GM19043 (cell line): ENCODE data around the gene CACNA1H.

ENCODE experiments used
- ATAC-seq: cut with Tn5 transposase; IDR thresholded peaks from one replicate; pipeline ENCODE4 v1.9.1; 2021; ENCODE audit warnings: low read depth; ENCODE audit not compliant: unreplicated experiment

CACNA1H gene

DNA sequence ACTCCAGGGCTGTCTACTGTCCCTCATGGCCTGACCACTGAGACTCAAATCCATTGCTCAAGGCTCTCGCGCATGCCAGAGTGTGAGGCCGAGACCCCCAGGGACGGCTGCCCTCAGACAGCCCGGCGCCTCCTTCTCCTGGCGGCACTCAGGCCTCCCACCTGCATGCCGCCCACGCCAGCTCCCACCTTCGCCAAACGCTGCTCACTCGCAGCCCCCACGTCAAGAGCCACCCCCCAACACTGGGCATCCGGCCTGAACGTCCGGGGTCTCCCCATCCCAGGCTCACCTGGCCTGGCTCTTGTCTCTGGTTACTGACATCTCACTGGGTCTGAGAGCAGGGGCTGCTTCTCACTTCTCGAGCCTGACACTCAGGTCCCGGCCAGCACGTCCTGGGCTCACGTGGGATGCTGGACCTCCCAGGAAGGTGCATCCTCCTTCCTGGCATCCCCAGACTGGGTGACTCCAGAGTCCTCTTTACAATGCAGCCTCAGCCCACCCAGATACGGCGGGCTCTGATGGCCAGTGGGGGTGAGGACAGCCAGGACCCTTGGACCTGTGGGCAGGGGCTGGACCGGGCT is 12.2 kb upstream of the CACNA1H start:
- no peak for ATAC-seq

DNA sequence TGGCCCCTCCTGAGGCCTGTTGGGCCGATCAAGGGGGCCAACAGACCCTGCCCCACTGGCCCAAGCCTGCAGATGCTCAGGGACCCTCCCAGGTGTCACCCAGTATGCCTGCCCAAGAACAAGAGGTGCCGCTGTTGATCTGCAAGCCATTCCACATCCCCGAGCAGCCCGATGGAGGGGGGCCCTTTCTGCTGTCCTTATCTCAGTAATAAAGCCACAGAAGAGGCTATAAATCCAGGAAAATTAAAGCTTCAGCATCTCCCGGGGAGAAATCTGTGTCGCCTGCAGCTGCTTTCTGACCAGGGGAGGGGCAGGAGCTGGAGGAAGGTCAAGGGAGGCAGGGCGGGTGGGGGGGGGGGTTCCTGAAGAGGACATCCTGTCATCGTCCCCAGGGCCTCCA is 11.7 kb upstream of the CACNA1H start:
- ATAC-seq, result no peak

DNA sequence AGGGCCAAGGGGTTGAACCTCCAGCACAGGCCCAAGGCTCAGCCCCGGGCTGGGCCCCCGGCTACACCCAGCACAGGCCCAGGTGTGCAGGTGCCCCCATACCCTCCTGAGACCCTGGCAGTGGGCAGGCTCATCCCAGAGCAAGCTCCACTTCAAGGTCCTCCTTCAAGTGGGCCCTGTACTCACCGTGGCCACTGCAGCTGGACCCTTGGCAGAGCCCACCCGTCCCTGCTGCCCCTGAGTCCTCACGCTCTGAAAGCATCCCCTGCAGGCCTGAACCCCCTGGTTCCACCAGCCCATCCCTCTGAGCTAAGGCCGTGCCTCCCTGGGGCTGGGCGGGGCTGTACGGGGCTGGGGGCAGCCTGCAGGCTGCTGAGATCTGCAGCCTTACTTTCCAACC is 11.2 kb upstream of the CACNA1H start:
- no peak for ATAC-seq

DNA sequence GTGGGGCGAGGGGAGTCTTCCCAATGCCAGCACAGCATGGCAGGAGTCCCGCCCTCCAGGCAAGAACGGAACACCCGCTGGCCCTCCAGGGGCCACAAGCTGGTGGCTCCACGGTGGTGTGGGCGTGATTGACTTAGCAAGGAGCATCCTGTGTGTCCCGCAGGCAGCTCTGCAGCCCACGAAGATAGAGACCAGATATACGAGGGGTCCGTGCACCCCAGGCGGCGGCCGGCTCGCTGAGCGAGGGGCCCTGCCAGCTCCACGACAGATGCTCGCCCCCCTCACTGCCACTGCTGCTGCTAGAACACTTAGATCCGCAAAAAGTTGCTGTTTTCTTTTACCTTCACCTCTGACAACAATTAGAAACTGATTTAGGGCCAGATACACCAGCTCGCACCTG is 10.0 kb upstream of the CACNA1H start:
- no peak for ATAC-seq

DNA sequence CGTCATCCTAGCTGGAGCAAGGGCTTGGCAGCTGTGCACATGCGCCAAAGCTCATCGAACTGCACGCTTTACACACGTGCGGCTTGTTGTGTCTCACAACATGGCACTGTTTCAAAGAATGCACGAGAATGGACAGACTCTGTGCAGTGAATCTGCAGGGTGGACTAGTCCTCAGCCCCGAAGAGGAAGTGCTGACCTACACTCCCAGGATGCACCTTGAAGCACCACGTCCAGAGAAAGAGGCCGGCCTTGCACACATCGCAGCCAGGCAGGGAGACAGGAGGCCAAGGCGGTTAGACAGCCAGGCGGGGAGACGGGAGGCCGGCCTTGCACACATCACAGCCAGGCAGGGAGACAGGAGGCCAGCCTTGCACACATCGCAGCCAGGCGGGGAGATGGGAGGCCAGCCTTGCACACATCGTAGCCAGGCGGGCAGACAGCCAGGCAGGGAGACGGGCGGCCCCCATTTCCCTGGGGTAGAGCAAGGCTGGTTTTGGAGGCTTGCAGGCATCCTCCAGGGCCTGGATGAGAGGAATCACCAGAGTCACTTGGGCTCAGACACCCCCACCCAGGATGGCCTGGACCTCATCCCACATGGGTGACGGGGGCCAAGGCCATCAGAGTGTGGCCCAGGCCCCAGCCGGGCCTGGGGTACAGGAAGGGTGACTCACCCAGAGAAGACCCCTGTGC is 9.0 kb upstream of the CACNA1H start:
- ATAC-seq, result no peak

DNA sequence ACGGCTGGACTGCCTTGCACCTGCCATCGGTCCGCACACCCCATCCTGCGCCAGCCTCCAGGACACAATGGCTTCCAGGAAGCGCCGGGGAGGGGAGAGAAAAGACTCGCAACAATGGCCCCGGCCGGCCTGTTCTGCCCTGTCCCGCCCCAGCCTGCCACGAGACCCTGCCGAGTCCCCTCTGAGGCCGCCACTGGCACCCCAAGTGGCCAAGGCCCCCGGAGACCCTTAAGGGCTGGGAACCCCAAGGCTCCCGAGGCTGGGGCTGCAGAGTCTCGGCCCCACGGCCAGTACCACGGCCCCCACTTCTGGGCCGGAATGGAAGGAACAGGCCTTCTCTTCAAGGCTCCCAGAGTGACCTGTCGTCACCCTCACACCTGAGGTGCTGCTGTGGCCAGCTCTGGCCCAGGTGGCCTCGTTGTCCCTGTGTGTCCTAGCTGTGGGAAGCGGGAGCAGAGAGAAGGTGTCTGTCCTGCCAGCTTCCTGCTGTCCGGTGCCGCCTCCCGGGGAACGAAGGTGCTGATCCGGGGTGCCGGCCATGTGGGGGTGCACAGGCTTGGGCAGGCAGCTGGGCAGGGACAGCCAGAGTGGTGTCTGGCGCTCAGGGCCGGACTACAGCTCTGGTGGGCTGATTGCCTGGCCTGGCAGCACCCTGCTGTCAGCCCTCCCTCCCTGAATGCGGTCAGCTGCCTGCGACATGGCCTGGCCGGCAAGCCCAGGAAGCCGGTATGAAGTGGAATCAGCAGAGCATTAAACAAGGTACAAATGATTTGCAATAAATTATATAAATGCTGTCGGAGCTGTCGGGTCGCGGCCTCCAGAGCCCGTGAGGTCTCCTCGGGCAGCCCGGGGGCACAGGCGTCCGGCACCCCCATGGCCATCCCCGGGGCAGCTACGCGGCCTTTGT is 8.2 kb upstream of the CACNA1H start:
- no peak for ATAC-seq

DNA sequence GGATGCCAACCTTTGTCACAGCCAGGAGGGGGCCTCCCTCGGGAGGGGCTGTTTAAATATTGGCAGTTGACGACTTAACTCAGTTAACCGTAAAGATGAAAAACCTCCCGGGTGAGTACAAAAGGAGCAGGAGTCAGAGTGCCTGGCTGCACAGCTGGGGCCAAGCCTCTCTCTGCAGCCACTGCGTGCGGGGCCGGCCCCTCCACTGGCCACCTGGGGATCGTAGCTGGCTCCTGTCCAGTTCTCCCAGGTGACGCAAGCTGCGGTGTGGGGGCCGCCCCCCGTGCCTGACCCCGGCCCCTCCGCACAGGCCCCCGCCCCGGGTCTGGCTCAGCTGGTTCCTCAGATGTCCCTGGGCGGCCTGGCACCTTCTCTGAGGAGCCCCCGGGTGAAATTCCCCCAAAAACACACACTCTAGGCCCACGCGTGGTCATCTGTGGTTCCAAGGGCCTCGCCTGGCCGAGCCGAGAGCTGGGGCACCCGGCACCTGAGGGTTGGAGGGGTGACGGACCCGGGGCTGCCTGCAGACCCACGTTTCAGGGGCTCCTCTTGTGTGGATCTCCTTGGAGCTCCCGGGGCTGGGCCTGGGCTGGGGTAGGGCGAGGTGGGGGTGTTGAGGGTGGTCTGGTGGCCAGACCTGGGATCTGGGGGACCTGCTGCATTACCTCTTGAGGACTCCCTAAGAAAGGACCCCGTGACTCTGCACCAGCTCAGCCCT is 7.4 kb upstream of the CACNA1H start:
- ATAC-seq, result no peak

DNA sequence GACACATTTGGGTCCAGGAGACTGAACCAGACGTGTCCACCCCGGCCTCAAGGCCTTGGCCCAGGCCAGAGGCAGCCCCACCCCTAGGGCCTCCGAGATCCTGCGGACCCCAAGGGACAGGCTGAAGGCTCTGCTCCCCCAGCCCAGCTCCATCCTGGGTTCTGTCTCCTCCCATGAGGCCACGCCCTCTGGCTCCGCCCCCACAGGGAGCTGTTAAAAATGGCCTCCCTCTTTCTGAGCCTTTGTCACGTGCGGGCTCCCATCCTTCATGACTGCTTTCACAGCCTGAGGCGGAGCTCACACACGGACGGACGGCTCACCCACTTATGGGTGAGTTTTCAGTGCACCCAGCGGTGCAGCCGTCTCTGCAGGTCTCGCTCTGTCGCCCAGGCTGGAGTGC is 6.5 kb upstream of the CACNA1H start:
- no peak for ATAC-seq

DNA sequence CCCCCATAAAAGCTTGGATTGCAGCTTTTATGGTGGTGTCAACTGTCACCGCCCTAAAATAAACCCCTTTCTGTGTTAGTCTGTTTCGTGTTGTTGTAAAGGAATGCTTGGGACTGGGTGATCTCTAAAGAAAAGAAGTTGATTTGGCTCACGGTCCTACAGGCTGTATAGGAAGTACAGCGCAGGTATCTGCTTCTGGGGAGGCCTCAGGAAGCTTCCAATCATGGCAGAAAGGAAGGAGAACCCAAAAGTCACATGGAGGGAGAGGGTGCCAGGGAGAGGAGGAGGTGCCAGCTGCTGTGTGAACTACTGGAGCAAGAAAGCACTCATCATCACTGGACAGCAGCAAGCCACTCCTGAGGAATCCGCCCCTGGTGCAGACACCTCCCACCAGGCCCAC is 5.9 kb upstream of the CACNA1H start:
- ATAC-seq, result no peak

DNA sequence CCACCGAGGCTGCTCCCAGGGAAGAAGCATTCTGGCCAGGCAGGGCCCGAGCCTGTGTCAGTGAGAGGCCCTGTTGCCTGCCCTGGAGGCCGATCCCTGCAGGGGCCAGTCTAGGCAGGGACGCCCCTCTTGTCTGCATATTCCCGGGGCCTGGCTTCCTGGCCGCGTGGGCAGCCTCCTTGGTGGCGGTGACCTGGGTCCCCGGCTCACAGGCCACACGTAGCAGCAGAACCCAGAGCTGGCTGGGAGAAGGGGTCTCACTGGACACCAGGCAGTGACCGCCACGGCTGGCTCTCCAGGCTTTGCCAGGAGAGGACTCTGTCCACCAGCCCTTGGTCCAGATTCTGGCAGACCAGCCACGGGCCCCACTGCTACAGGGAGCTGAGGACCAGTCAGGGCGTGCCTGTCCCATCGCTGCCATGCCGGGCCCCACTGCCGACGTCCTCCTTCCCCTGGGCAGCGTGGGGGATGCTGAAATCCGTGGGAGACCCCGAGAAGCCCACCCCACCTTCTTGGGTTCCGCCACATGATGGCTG is 3.7 kb upstream of the CACNA1H start:
- ATAC-seq, result no peak

DNA sequence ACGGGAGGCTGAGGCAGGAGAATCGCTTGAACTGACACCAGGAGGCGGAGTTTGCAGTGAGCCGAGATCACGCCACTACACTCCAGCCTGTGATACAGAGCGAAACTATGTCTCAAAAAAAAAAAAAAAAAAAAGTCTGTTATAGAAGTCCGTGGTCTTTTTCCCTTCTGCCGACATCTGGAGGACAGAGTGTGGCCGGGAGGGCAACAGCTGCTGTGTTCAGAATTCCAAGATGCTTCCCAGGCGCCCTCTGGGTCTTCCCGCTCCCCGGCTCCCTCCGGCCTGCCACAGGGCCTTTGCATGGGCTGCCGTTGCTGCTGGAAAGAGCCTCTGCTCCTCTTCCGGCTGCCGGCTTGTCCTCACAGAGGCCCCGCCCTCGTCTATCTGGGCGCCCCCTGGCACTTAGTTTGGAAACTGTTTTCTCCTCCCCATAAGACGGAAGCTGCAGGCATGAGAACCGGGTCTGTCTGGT is 2.4 kb upstream of the CACNA1H start:
- ATAC-seq, result no peak

DNA sequence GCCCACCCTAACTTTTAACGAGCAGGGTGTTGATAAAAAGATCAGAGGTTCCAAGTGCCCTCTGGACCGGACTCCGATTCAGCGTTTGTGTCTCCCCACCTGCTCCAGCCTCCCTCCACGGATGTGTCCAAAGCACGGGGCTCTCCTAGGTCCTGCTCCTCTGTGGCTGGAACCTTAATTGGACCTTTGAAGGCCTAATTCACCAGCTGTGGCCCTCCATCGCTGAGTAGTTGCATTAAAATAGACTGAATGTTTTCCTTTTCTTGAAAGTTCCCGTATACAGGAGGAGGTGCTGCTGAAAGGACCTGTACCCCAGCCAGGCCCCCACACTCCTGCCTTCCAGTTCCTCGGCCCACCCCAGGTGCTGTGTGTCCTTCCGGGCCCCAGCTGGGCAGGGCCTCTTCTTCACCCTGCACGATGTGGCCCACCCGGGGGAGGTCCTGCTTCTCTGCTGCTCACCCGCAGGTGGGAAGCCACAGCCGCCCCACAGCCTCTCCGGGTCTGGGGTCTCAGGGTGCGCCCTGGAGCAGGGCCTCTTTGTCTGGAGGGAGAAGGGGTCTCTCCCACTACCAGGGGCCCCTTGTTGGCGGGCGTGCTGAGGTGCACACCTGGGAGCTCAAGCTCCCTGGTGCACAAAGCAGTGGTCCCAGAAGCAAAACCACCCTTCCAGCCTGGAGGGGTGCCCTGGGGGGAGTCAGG is 1.3 kb upstream of the CACNA1H start:
- no peak for ATAC-seq

DNA sequence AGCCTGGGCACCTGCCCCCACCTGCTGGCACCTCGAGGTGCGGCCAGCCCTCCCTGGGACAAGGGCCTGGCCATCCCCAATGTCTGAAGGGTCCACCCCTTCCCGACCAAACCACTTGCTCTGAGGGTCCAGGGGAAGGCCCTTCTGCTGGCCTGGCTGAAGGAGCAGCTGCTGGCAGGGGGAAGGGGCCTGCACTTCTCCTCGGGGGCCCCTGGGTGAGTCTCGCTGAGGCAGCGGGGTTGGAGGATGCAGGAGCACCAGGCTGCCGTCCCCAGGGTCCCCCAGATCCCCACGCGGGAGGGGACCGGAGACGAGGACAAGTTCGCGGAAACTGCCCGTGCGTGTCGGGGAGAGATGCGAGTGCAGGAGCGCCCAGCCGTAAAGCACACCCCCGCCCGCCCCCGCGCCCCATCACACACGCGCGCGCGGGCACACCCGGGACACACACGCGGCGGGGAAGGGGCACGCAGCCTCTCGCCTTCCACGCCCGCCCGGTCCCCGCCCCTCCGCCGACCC is 725 bp upstream of the CACNA1H start:
- ATAC-seq, result no peak

DNA sequence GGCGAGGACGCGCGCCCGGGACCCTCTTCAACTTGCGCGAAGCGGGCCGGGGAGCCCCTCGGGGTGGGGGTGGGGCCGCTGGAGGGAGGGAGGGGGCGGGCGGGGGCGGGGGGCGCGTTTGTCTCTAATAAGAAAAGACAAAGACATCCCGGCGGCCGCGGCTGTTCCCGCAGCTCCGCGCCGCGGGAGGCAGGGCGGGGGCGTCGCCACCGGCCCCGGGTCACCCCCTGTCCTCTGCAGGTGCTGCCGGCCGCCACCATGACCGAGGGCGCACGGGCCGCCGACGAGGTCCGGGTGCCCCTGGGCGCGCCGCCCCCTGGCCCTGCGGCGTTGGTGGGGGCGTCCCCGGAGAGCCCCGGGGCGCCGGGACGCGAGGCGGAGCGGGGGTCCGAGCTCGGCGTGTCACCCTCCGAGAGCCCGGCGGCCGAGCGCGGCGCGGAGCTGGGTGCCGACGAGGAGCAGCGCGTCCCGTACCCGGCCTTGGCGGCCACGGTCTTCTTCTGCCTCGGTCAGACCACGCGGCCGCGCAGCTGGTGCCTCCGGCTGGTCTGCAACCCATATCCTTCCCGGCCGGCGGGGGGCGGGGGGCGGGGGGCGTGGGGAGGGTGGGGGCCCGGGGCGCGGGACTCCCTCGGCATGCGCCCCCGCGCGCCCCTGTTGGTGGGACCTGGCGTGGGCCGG is 714 bp downstream of the CACNA1H start:
- ATAC-seq, result no peak

DNA sequence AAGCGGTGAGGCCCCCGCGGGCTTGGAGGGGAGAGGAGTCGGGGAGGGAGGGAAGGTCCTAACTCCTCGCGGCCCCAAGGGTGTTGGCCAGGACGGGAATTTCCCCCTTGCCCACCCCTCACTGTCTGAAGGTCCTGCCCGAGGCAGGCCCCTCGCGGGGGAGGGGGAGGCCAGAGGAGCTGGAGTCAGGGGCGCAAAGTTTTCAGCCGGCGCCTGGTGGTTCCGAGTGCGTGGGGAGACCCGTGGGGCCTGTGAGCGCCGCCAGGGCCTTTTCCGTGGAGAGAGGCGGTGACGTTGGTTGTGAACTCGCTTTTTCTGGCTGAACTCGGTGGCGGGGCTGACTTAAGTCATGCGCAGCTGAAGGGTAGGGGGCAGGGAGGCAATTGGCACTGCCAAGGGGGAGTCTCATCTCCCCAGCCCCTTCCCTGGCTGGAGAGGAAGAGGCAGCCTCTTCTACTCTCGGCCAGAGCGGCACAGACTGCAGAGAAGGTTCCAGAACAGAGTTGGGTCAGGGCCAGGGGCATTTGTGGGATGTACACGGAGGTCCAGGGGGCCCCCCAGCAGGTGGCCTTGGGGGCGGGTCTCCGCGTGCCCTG is 1.5 kb downstream of the CACNA1H start:
- no peak for ATAC-seq

DNA sequence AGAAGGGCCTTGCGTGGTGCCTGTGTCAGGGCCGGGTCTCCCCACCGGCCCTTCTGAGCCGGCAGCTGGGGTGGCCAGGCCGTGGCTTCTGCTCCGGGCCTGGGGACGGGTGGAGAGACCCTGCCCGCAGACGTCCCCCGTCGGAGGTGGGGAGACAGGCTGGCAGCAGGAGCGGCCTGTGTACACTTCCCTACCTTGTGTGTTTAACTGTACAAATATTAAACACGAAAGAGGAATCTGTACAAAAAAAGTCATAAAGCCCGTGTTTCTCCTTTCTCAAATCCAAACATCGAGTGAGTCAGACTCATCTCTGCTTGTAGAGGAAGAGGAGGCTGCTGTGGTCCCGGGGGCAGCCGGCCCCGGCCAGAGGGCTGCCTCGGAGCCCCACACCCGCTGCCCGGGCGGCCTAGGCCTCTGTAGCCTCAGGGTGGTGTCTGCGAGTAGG is 2.0 kb downstream of the CACNA1H start:
- ATAC-seq, result no peak

DNA sequence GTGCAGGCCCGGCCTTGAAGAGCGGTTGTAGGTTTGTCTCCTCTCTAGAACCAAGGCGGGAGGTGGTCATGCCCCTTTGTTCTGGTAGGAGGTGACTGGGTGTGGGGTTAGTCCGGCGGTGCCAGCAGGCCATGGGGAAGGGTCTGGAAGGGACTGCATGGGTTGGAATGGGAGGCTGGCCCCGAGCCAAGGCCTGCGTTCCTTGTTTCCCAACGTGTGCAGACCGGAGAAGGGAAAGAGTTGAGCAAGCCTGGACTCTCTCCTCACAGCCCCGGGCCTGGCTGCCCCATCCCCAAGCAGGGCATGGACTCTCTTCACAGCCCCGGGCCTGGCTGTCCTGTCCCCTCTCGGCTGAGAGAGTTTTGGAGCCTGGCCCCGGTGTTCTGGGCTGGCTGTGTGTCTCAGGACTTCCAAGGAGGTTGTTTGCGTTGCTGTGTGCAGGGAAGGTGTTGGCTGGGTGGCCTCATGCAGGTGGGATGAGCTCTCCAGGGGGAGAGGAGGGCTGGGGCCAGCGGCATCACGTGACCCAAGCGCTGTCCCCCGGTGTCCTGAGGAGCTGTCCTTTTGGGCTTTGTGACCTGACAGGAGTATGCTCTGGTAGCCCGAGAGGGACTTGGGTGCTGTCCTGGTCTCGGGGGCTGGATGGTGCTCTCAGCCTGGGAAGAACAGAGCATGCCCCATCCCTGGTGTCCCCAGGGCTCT is 2.6 kb downstream of the CACNA1H start:
- no peak for ATAC-seq
